ENCODE results near the gene ARL4A.

DNA sequence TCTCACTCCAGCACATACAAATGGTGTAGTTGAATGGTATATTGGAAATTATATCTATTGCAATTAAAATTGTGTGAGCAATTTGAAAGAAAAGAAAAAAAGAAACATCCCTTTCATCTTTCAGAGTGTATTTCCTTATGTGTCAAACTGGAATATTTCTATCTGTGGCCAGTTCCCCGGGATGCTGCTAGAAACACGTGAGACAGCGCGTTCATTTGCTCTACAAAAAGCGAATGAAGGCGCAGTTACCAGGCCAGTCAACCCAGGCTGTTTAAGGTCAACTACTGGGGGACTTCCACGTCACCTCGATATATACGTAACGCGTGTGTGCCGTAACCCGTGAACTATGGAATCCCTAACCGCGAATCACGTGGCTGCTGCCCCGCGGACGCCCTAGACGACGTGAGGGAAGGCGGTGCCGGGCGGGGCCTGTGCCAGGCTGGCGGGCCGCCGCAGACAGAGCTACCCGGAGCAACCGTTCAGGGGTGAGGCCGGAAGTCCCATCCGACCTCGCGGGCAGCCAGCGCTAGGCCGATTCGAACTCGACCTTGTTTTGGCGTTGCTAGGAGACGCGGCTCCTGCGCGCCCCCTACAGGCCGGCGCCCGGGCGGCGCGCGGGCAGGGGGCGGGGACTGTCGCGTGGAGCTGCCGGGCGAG, 1.1 kb upstream of the ARL4A start:
- TF ChIP-seq ZNF652 (CRISPR knock-in tag; IDR thresholded peaks at IDR 0.05; ENCODE audit: borderline replicate concordance, low read depth) = no peak
- no peak for TF ChIP-seq POLR2A (IDR thresholded peaks at IDR 0.05; ENCODE audit: insufficient read depth in 1 of 2, low read depth in 2 of 2, low read length in 2 of 2)
- TF ChIP-seq TCF7L2 (IDR thresholded peaks at IDR 0.05; ENCODE audit: low read depth, low read length) = no peak
- TF ChIP-seq ASH2L (IDR thresholded peaks at IDR 0.05; ENCODE audit: insufficient read length, low read depth, low read length) = no peak
- no peak for TF ChIP-seq PHF8 (CRISPR knock-in tag; IDR thresholded peaks at IDR 0.05)
- TF ChIP-seq TCF12 (IDR thresholded peaks at IDR 0.05) = no peak
- TF ChIP-seq TCF12 (CRISPR knock-in tag; IDR thresholded peaks at IDR 0.05) = no peak
- TF ChIP-seq ZNF337 (CRISPR knock-in tag; IDR thresholded peaks at IDR 0.05; ENCODE audit: borderline replicate concordance, low read depth) = no peak
- peak; percentile 85 for TF ChIP-seq MAZ (IDR thresholded peaks at IDR 0.05; ENCODE audit: borderline replicate concordance, low read depth, low read length)
- TF ChIP-seq MAZ (CRISPR knock-in tag; IDR thresholded peaks at IDR 0.05; ENCODE audit: low read depth) = peak; percentile 59; the same call in 1 of the 2 replicates
- TF ChIP-seq ATF1 (CRISPR knock-in tag; IDR thresholded peaks at IDR 0.05) = no peak
- TF ChIP-seq ATF7 (IDR thresholded peaks at IDR 0.05) = no peak
- no peak for TF ChIP-seq ATF7 (CRISPR knock-in tag; IDR thresholded peaks at IDR 0.05)
- TF ChIP-seq, protein P1, sequence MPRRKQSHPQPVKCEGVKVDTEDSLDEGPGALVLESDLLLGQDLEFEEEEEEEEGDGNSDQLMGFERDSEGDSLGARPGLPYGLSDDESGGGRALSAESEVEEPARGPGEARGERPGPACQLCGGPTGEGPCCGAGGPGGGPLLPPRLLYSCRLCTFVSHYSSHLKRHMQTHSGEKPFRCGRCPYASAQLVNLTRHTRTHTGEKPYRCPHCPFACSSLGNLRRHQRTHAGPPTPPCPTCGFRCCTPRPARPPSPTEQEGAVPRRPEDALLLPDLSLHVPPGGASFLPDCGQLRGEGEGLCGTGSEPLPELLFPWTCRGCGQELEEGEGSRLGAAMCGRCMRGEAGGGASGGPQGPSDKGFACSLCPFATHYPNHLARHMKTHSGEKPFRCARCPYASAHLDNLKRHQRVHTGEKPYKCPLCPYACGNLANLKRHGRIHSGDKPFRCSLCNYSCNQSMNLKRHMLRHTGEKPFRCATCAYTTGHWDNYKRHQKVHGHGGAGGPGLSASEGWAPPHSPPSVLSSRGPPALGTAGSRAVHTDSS (CRISPR knock-in tag; conservative IDR thresholded peaks at IDR 0.05) = no peak; the same call in 1 of the 2 replicates
- TF ChIP-seq SP1 (IDR thresholded peaks at IDR 0.05) = no peak
- peak; percentile 68; the same call in 1 of the 2 replicates for TF ChIP-seq SP1 (CRISPR knock-in tag; IDR thresholded peaks at IDR 0.05)
- TF ChIP-seq TARDBP (CRISPR knock-in tag; IDR thresholded peaks at IDR 0.05) = peak; percentile 62; the same call in 1 of the 2 replicates

All from HepG2 (cell line).